OCI-LY7 (cell line): ENCODE results near the gene FA2H. TPM values are rescaled to one million over a fixed set of nuclear protein-coding genes. Genes with fewer than 3 reads are reported as not detected.

Source experiments
- BruUV-seq: library from RNA; stranded (reverse); fragments of 400-500 nt; replicated peaks from 2 replicates; lab custom pipeline; 2021; lab: Mats Ljungman, UMichigan
- CTCF ChIA-PET: fragments of 300-600 bp; sonication (Branson Sonifier 250); formaldehyde crosslinking; loops from one replicate; lab custom pipeline; 2022; ENCODE audit warnings: antibody characterized with exemption; ENCODE audit not compliant: unreplicated experiment; lab: Charles Lee
- POLR2A ChIA-PET: fragments of 300-600 bp; sonication (Branson Sonifier 250); formaldehyde crosslinking; loops from one replicate; lab custom pipeline; 2022; ENCODE audit warnings: antibody characterized with exemption; lab: Charles Lee
- DNase-seq: peaks from one replicate; pipeline ENCODE4 v3.0.0-alpha.2; 2015; ENCODE audit warnings: low spot score
- H2AFZ ChIP-seq: fragments of 200-600 bp; sonication (generic), shearing (Covaris generic); 2 replicates; pipeline ENCODE4 v1.6.1; 2014; ENCODE audit warnings: mild to moderate bottlenecking, antibody characterized with exemption, low read length, moderate library complexity
- H3K27ac ChIP-seq: fragments of 200-600 bp; sonication (generic); 2 replicates; pipeline ENCODE4 v1.5.1; 2014; ENCODE audit warnings: mixed run types, low read depth, mild to moderate bottlenecking, moderate library complexity, low read length, inconsistent platforms; ENCODE audit not compliant: poor library complexity, severe bottlenecking
- H3K36me3 ChIP-seq: fragments of 200-600 bp; sonication (generic); 2 replicates; pipeline ENCODE4 v1.6.1; 2014; ENCODE audit warnings: mild to moderate bottlenecking, antibody characterized with exemption, low read length, moderate library complexity, mixed read lengths; ENCODE audit not compliant: insufficient read depth
- H3K4me1 ChIP-seq: fragments of 200-600 bp; sonication (generic); 2 replicates; pipeline ENCODE4 v1.5.1; 2014; ENCODE audit warnings: mild to moderate bottlenecking, low read length; ENCODE audit not compliant: insufficient read depth, poor library complexity, severe bottlenecking
- H3K4me2 ChIP-seq: fragments of 200-600 bp; sonication (generic); 2 replicates; pipeline ENCODE4 v1.6.1; 2014; ENCODE audit warnings: mild to moderate bottlenecking, low read length
- H3K4me3 ChIP-seq: fragments of 200-600 bp; sonication (generic); 2 replicates; pipeline ENCODE4 v1.5.1; 2014; ENCODE audit warnings: mild to moderate bottlenecking, low read depth, low read length; ENCODE audit not compliant: poor library complexity, severe bottlenecking
- H3K79me2 ChIP-seq: fragments of 200-600 bp; sonication (generic); 2 replicates; pipeline ENCODE4 v1.6.1; 2016; ENCODE audit warnings: low read depth, mild to moderate bottlenecking, low read length, moderate library complexity, mixed read lengths; ENCODE audit not compliant: insufficient read depth
- H3K9me2 ChIP-seq: fragments of 200-600 bp; sonication (generic); 2 replicates; pipeline ENCODE4 v1.6.1; 2016; ENCODE audit warnings: mild to moderate bottlenecking, low read length, mixed read lengths; ENCODE audit not compliant: insufficient read depth
- H3K9me3 ChIP-seq: fragments of 200-600 bp; sonication (generic); 2 replicates; pipeline ENCODE4 v1.6.1; 2014; ENCODE audit warnings: mild to moderate bottlenecking, mixed run types, low read length, mixed read lengths
- H4K20me1 ChIP-seq: fragments of 200-600 bp; sonication (generic); 2 replicates; pipeline ENCODE4 v1.6.1; 2014; ENCODE audit warnings: mild to moderate bottlenecking, antibody characterized with exemption, low read length, moderate library complexity, mixed read lengths; ENCODE audit not compliant: insufficient read depth
- EZH2phosphoT487 ChIP-seq: fragments of 200-600 bp; sonication (generic); IDR thresholded peaks from 2 replicates; pipeline ENCODE4 v1.6.1; 2018; ENCODE audit warnings: low read depth, borderline replicate concordance, mild to moderate bottlenecking, mixed run types, antibody characterized with exemption, low read length, moderate library complexity, mixed read lengths
- intact Hi-C: fragments of 100-400 bp; cut with micrococcal nuclease; formaldehyde crosslinking; loops from one replicate; pipeline ENCODE4 v1.10.0; 2022; ENCODE audit not compliant: unreplicated experiment
- total RNA-seq, 2 experiments: library from RNA; depleted of rRNA in 1 of 2; stranded (reverse); fragments of >200 nt in 1 of 2; shearing (Covaris generic) in 1 of 2; gene quantifications; 2 replicates each; pipeline ENCODE4 v1.2.3, GENCODE V29; 2014 to 2022
- TF ChIP-seq, protein P1 (sequence below): fragments of 200-600 bp; sonication (generic); conservative IDR thresholded peaks from 2 replicates; pipeline ENCODE4 v1.5.1; 2014; ENCODE audit warnings: mild to moderate bottlenecking, antibody characterized with exemption, low read length, moderate library complexity, mixed read lengths

Gene FA2H
- total RNA-seq, 2 experiments from 2014 or later: 0.73 to 4.7 TPM

DNA sequence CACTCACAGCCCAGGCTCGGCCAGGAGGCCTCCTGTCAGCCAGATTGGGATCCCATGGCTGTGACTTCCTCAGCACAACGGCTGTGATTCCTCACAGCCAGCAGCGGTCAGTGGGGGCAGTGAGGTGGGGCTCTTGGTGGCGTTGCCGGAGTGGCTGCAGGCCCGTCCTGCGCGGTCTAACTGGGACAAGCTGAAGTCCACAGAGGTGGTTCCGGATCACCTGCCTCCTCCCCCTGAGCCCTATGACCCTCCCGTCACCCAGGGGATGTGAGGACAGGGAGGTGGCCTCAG lies 39.5 kb downstream of the FA2H start:
- DNase-seq: no peak
- CTCF ChIA-PET: no interaction called here
- no peak overlapping the region for H2AFZ ChIP-seq
- H3K36me3 ChIP-seq: no peaks in the 10 kb centered on the region
- H3K4me3 ChIP-seq: no peak overlapping the region
- H3K27ac ChIP-seq: no peak overlapping the region
- no peaks in the 10 kb centered on the region for H3K79me2 ChIP-seq
- H3K9me2 ChIP-seq: no peaks in the 10 kb centered on the region
- BruUV-seq: no TSS peak
- intact Hi-C loops: no loop called here
- H3K4me2 ChIP-seq: no peak overlapping the region
- H3K4me1 ChIP-seq: no peaks in the 10 kb centered on the region
- no peaks in the 10 kb centered on the region for H4K20me1 ChIP-seq
- POLR2A ChIA-PET: interaction anchor here (0.5 to 0.6 kb wide), 2 partner anchors 83 to 637 kb away, joined by 3 to 4 read pairs; no protein-coding TSS in a partner anchor
- no peaks in the 10 kb centered on the region for H3K9me3 ChIP-seq
- no peak for TF ChIP-seq EZH2phosphoT487
- TF ChIP-seq, protein P1, sequence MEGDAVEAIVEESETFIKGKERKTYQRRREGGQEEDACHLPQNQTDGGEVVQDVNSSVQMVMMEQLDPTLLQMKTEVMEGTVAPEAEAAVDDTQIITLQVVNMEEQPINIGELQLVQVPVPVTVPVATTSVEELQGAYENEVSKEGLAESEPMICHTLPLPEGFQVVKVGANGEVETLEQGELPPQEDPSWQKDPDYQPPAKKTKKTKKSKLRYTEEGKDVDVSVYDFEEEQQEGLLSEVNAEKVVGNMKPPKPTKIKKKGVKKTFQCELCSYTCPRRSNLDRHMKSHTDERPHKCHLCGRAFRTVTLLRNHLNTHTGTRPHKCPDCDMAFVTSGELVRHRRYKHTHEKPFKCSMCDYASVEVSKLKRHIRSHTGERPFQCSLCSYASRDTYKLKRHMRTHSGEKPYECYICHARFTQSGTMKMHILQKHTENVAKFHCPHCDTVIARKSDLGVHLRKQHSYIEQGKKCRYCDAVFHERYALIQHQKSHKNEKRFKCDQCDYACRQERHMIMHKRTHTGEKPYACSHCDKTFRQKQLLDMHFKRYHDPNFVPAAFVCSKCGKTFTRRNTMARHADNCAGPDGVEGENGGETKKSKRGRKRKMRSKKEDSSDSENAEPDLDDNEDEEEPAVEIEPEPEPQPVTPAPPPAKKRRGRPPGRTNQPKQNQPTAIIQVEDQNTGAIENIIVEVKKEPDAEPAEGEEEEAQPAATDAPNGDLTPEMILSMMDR: no peak

DNA sequence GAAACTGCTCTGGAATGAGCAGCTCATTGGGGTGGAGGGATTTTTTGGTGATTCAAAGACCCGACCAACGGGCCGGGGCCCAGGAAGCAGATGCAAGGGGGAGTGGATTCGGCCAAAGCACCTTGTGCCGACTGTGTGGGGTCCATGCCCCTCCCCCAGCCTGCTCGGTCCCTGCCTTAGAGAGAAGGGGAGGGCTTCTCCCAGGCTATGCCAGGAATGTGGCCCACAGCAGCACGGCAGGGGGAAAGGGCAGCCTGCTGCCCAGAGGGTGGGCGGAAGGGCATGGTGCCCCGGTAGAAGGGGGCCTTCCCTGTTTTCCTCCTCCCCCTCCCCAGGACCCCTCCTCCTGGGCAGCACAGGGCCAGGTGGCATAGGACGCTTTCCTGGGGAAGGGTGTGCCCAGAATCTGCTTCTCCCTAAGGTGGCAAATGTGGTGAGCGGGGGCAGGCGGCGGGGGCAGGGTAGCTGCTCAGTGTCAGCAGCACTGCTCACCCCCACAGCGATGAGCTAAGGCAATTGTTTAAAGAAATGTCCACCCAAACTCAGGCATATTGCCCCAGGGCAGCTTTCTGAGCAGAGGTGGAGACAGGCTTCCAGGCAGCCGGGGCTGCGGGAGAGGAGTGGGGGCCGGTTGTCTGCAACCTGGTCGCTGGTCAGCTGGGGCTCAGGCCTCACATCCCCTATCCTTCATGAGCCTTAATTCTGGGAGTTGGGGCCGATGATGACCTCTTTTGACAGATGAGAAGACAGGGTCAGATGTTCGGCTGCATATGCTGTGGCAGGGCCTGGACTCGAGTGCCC lies 40.1 kb downstream of the FA2H start:
- H3K79me2 ChIP-seq: no peaks in the 10 kb centered on the region
- no peak overlapping the region for H2AFZ ChIP-seq
- no peak overlapping the region for H3K4me2 ChIP-seq
- CTCF ChIA-PET: no interaction called here
- H3K36me3 ChIP-seq: no peaks in the 10 kb centered on the region
- no peaks in the 10 kb centered on the region for H3K9me3 ChIP-seq
- no peak overlapping the region for H3K4me3 ChIP-seq
- TF ChIP-seq EZH2phosphoT487: no peak
- TF ChIP-seq, protein P1: no peak
- H3K4me1 ChIP-seq: no peaks in the 10 kb centered on the region
- no peaks in the 10 kb centered on the region for H4K20me1 ChIP-seq
- intact Hi-C loops: no loop called here
- POLR2A ChIA-PET: interaction anchor here (0.5 kb wide), 1 partner anchor 83 kb away, joined by 4 read pairs; no protein-coding TSS in a partner anchor
- H3K27ac ChIP-seq: no peak overlapping the region
- no TSS peak for BruUV-seq
- DNase-seq: no peak
- H3K9me2 ChIP-seq: no peaks in the 10 kb centered on the region

GRCh38 chr16:74732707-74733350 lies 41.8 kb downstream of the FA2H start:
- POLR2A ChIA-PET: no interaction called here
- DNase-seq: no peak
- BruUV-seq: no TSS peak

More at GRCh38 chr16:74732707-74733350, 41.8 kb downstream of the FA2H start:
- Histone ChIP-seq H3K4me3 (no peak overlapping the region), H3K79me2 (no peaks in the 10 kb centered on the region), H3K4me1 (no peaks in the 10 kb centered on the region), H3K9me3 (no peaks in the 10 kb centered on the region), H3K36me3 (no peaks in the 10 kb centered on the region), H4K20me1 (no peaks in the 10 kb centered on the region), H2AFZ (no peak overlapping the region), H3K27ac (no peak overlapping the region), H3K9me2 (no peaks in the 10 kb centered on the region), H3K4me2 (no peak overlapping the region)
- CTCF ChIA-PET: no interaction called here
- no peak for TF ChIP-seq EZH2phosphoT487
- intact Hi-C loops: no loop called here
